ENCODE measurements around the gene S100A6.
"Not testable (repeated sequence)": the region's sequence is repeated elsewhere in the genome, so short reads cannot be mapped to it uniquely, and the experiment has no call there.

The S100A6 gene

DNA sequence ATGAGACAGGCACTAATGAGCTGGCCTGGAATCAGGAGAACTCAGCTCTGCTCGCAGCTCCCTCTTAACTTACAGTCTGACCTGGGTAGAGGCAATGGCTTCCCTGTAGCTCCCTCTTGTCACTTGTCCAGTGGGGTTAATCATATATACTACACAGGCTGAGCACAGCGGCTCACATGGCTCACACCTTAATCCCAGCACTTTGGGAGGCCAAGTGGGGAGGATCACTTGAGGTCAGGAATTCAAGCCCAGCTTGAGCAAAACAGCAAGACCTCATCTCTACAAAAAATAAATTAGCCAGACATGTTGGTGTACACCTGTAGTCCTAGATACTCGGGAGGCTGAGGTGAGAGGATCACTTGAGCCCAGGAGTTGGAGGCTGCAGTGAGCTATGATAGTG is 4.2 kb downstream of the S100A6 start:
- DNase-seq (ENCODE audit: low spot score), result no peak

- DNase-seq (ENCODE audit: low spot score), result no peak
Observed at GRCh38 chr1:153527683-153528040, 8.1 kb downstream of the S100A6 start.

GRCh38 chr1:153527023-153527682 is 8.6 kb downstream of the S100A6 start:
- DNase-seq (ENCODE audit: low spot score), result no peak

- DNase-seq (ENCODE audit: low spot score), result no peak
Observed at GRCh38 chr1:153526132-153526543, 9.7 kb downstream of the S100A6 start.

- no peak for DNase-seq (ENCODE audit: low spot score)
Observed at GRCh38 chr1:153525088-153525728, 10.6 kb downstream of the S100A6 start.

DNA sequence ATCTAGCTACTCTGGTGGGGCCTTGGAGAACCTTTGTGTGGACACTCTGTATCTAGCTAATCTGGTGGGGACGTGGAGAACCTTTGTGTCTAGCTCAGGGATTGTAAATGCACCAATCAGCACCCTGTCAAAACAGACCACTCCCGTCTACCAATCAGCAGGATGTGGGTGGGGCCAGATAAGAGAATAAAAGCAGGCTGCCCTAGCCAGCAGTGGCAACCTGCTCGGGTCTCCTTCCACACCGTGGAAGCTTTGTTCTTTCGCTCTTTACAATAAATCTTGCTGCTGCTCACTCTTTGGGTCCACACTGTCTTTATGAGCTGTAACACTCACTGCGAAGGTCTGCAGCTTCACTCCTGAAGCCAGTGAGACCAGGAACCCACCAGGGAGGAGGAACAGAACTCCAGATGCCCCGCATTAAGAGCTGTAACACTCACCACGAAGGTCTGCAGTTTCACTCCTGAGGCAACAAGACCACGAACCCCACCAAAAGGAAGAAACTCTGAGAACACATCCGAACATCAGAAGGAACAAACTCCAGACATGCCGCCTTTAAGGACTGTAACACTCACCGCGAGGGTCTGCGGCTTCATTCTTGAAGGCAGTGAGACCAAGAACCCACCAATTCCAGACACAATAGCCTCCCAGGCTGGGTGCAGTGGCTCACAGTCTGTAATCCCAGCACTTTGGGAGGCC is 13.3 kb downstream of the S100A6 start:
- not testable (repeated sequence) for DNase-seq (ENCODE audit: low spot score)

DNA sequence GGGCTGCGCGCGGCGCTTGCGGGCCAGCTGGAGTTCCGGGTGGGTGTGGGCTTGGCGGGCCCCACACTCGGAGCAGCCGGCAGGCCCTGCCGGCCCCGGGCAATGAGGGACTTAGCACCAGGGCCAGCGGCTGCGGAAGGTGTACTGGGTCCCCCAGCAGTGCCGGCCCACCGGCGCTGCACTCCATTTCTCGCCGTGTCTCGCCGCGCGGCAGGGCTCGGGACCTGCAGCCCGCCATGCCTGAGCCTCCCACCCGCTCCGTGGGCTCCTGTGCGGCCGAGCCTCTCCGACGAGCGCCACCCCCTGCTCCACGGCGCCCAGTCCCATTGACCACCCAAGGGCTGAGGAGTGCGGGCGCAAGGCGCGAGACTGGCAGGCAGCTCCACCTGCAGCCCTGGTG is 14.0 kb downstream of the S100A6 start:
- DNase-seq (ENCODE audit: low spot score), result not testable (repeated sequence)

DNA sequence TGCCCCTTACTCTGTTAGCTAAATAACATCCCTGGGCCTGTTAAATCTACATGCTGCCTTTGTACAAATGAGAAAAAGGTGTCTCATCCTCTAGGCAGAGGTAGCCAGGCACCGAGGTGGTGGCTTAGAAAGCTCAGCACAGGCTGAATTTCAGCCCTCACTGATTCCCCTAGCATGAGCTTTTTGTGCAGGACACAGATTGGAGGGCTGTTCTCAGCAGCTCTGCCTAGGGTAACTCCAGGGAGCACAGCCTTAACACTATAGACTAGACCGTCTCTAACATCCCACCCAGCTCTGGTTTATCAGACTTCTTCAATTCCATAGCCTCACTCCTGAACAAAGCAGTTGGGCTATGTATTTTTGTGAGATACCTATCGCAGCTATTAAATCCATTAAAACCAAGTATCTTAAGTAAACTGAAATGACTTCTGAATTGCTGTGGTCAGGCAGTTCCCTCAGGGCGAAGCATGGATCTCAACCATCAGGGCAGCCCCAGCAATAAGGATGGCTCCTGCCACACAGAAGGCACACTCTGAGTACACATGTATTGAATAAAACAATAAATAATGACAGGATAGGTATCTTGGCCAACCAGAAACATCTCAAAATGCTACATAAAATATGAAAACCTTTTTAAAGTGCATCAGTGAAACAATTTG is 14.8 kb downstream of the S100A6 start:
- no peak for DNase-seq (ENCODE audit: low spot score)

DNA sequence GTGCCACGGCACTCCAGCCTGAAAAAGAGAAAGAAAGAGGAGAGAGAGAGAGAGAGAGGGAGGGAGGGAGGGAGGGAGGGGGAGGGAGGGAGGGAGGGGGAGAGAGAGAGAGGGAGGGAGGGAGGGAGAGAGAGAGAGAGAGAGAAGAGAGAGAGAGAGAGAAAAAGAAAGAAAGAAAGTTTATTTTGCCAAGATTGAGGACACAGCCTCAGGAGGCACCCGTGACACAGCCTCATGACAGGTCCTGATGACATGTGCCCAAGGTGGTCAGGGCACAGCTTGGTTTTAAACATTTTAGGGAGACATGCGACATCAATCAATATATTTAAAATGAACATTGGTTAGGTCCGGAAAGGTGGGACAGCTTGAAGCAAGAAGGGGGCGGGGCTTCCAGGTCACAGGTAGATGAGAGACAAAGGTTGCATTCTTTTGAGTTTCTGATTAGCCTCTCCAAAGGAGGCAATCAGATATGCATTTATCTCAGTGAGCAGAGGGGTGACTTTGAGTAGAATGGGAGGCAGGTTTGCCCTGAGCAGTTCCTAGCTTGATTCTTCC is 15.6 kb downstream of the S100A6 start:
- not testable (repeated sequence) for DNase-seq (ENCODE audit: low spot score)

DNA sequence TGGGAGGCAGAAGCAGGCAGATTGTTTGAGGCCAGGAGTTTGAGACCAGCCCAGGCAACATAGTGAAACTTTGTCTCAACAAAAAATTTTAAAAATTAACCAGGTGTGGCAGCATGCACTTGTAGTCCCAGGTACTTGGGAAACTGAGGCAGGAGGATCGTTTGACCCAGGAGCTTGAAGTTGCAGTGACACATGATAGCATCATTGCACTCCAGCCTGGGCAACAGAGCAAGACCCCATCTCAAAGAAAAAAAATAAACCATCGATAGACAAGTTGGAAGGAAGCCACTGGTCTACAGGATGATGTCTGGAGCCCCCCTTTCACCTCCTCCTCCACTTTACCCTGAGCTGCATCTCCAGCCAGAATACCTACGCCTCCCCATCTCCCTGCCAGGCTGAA is 16.5 kb downstream of the S100A6 start:
- no peak for DNase-seq (ENCODE audit: low spot score)

DNA sequence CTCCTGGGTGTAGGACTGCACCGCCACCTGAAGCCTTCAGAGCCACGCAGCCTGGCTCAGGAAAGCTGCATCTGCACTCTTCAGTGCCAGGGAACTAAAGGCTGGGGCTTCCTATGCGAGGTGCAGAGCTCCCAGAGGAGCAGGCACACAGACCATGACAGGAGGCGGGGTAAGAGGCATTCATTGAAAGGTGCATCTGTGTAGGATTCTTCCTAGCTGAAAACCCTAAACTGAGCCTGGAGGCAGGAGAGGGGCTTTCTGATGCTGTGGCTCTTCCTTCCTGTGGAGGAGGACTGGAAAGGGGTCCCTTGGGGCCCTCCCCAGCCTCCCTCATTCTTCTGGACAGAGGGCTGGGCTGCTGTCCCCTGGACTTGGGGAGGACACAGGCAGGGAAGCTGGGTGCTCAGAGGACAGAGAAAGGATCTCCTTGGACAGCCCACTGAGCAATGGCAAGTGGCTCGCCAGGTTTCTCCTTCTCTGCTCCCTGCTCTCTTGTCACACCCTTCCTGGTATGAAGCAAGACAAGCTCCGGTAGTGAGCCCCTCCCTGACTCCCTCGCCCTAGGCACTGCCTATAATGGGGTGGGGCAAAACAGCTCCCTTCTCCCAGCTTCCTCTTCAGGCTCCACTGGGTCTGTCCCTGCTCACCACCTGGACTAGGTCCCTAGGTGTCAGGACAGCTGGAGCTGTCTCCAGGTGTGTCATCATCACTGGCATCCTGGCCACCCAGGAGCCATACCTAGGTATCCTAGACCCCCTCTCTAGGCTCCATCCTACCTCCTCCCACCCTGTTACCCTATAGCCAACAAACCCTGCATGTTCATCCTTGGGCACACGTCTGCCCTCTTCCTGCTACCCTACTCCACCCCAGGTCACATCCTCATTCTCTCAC is 20.0 kb downstream of the S100A6 start:
- DNase-seq (ENCODE audit: low spot score), result no peak

GRCh38 chr1:153513666-153514065 is 22.1 kb downstream of the S100A6 start:
- no peak for DNase-seq (ENCODE audit: low spot score)

- no peak for DNase-seq (ENCODE audit: low spot score)
Observed at GRCh38 chr1:153513023-153513422, 22.8 kb downstream of the S100A6 start.

DNA sequence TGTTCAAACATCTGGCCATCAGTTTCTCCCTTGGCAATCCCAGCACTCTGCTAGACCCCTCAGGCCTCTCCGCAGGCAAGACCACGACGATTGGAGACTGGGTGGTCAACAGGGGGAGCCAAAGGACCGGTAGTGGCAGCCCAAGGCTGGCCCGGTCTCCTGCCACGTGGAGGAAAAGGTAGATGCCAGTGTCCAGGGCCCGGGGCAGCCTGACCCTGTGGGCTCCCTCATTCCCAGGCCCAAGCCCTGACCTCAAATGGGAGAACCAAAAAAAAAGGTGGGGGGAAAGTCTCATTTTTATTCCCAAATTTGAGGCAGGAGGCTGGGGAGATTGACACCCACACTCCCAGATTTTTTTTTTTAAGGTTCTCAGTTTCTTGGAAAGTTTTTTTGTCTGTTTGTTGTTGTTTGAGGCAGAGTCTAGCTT is 24.8 kb downstream of the S100A6 start:
- DNase-seq (ENCODE audit: low spot score), result peak; percentile 90

- peak; percentile 55 for DNase-seq (ENCODE audit: low spot score)
Observed at GRCh38 chr1:153509729-153510354, 25.9 kb downstream of the S100A6 start.

- no peak for DNase-seq (ENCODE audit: low spot score)
Observed at GRCh38 chr1:153509036-153509435, 26.8 kb downstream of the S100A6 start.

DNA sequence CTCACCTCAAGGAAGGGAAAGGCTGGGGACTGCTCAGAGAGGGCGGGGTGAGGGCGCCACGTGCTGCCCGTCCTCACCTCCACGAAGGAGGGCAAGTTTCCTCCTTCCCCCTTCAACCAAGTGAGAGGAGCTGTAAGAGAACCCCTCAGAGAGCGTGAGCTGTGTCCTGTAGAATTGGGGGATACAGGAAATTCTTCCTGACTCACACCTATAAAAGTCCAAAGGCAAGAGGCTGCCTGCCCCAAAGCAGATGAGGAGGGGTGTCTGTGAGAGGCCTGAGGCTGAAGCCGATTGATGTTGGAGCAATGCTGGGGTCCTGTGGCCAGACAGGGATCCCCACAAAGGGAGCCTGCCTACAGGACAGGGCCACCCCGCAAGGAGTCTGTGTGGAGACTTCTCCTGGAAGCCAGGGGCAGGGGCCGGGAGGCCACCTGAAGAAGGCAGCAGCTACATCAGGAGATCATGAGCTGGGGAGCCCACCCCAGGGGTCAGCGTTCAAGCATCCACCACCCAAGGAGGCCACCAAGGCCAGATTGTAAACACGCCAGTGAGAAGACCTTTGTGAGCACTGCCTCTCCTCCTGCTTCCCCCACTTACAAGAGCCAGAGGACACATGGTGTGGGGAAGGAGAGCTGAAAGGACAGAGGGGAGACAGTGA is 27.7 kb downstream of the S100A6 start:
- DNase-seq (ENCODE audit: low spot score), result no peak

- peak; percentile 92 for DNase-seq (ENCODE audit: low spot score)
Observed at GRCh38 chr1:153506831-153507413, 28.9 kb downstream of the S100A6 start.

- no peak for DNase-seq (ENCODE audit: low spot score)
Observed at GRCh38 chr1:153506386-153506785, 29.4 kb downstream of the S100A6 start.

DNA sequence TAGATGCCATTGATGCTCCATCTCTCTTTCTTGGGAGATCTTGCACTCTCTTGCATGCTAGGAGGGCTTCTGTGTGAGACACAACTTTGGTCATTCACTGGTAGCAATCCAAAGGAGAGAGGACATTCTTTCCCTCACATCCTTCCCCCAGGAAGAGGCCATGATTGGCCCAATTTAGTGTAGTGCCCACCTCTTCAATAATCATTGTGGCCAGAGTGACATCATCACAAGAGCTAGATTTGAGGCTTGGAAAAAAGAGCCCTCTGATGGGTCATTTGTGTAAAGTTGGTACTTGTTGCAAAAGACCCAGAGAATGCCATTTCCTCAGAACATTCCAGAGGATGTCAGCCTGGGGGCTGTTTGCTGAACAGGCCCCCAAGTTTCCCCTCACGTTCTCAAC is 30.2 kb downstream of the S100A6 start:
- no peak for DNase-seq (ENCODE audit: low spot score)
